Mammary epithelial cell (primary cell): ENCODE results near the gene TXK.

Source experiments
- CTCF ChIP-seq, 2 donors: IDR thresholded peaks in 1 of 2; conservative IDR thresholded peaks in 1 of 2; 2 replicates each; pipeline ENCODE4 v1.5.1; 2011 to 2012; ENCODE audit warnings: inconsistent platforms in 2 of 2, low read length in 2 of 2, mild to moderate bottlenecking in 2 of 2, control low read depth in 1 of 2, low read depth in 1 of 2; ENCODE audit not compliant: insufficient read depth in 1 of 2; ENCODE audit errors: extremely low read depth in 1 of 2
- EZH2 ChIP-seq: IDR thresholded peaks from 2 replicates; pipeline ENCODE4 v1.6.1; 2012; ENCODE audit warnings: low read length, inconsistent platforms, borderline replicate concordance

- TF ChIP-seq CTCF (conservative IDR thresholded peaks at IDR 0.05 in 1 of 2, IDR thresholded peaks at IDR 0.05 in 1 of 2; ENCODE audit: extremely low read depth in 1 of 2, insufficient read depth in 1 of 2, low read depth in 1 of 2, low read length in 2 of 2): no peak
- no peak for TF ChIP-seq EZH2
Observed at GRCh38 chr4:48105230-48105629, 28.8 kb downstream of the TXK start.
